ENCODE data around the gene CAST.

CAST gene

GRCh38 chr5:96683392-96683791 is 21.2 kb downstream of the CAST start:
- H3K36me3 ChIP-seq: peaks cover 0 to 7% (median 5%) of the 10 kb centered on the region in 3 donors
- H3K9me3 ChIP-seq: no peaks in the 10 kb centered on the region
- no peak for TF ChIP-seq CTCF (IDR thresholded peaks at IDR 0.05)
- H3K4me3 ChIP-seq: no peak overlapping the region
- no peak overlapping the region for H3K27ac ChIP-seq
- DNase-seq: no peak
- H3K4me1 ChIP-seq: peaks cover 0 to 61% (median 21%) of the 10 kb centered on the region in 4 donors
- intact Hi-C loops (cut with DNase I; ENCODE audit: low total_unique reads): no loop called here
- H3K27me3 ChIP-seq: no peaks in the 10 kb centered on the region

- H3K4me1 ChIP-seq: peaks cover 0 to 61% (median 22%) of the 10 kb centered on the region in 4 donors
These were observed 21.6 kb downstream of the CAST start for GRCh38 chr5:96683810-96684209.

GRCh38 chr5:96687080-96687479 is 24.9 kb downstream of the CAST start:
- no peak overlapping the region for H3K4me3 ChIP-seq
- H3K27ac ChIP-seq: no peak overlapping the region
- intact Hi-C loops (cut with DNase I; ENCODE audit: low total_unique reads): no loop called here
- no peak for TF ChIP-seq CTCF (IDR thresholded peaks at IDR 0.05)
- H3K9me3 ChIP-seq: no peaks in the 10 kb centered on the region
- DNase-seq: no peak
- peaks cover 0 to 39% (median 7%) of the 10 kb centered on the region in 4 donors for H3K4me1 ChIP-seq
- no peaks in the 10 kb centered on the region for H3K27me3 ChIP-seq
- peaks cover 0 to 7% (median 0%) of the 10 kb centered on the region in 3 donors for H3K36me3 ChIP-seq

More at GRCh38 chr5:96683810-96684209, 21.6 kb downstream of the CAST start:
- Histone ChIP-seq H3K27me3 (no peaks in the 10 kb centered on the region), H3K27ac (no peak overlapping the region), H3K36me3 (peaks cover 0 to 7% (median 2%) of the 10 kb centered on the region in 3 donors), H3K9me3 (no peaks in the 10 kb centered on the region), H3K4me3 (no peak overlapping the region)
- DNase-seq: no peak
- no peak for TF ChIP-seq CTCF (IDR thresholded peaks at IDR 0.05)
- intact Hi-C loops (cut with DNase I; ENCODE audit: low total_unique reads): no loop called here

GRCh38 chr5:96687812-96688453 is 25.8 kb downstream of the CAST start:
- intact Hi-C loops (cut with DNase I; ENCODE audit: low total_unique reads): no loop called here
- Histone ChIP-seq H3K27me3 (no peaks in the 10 kb centered on the region), H3K9me3 (no peaks in the 10 kb centered on the region), H3K27ac (no peak overlapping the region), H3K4me1 (peaks cover 0 to 44% (median 7%) of the 10 kb centered on the region in 4 donors), H3K36me3 (peaks cover 0 to 7% (median 0%) of the 10 kb centered on the region in 3 donors), H3K4me3 (no peak overlapping the region)
- peak; percentile 35 to 52 for TF ChIP-seq CTCF (IDR thresholded peaks at IDR 0.05)
- DNase-seq: no peak

- Histone ChIP-seq H3K36me3 (peaks cover under 1 to 10% (median 2%) of the 10 kb centered on the region in 3 donors), H3K27me3 (no peaks in the 10 kb centered on the region), H3K9me3 (no peaks in the 10 kb centered on the region), H3K4me1 (peaks cover 0 to 34% (median 7%) of the 10 kb centered on the region in 4 donors), H3K27ac (no peak overlapping the region), H3K4me3 (no peak overlapping the region)
- no peak for TF ChIP-seq CTCF (IDR thresholded peaks at IDR 0.05)
- no peak for DNase-seq
- intact Hi-C loops (cut with DNase I; ENCODE audit: low total_unique reads): no loop called here
These were observed 28.7 kb downstream of the CAST start for GRCh38 chr5:96690861-96691260.

All from tibial artery (tissue), 4 donors.